Activated T-cell treated with anti-CD3 and anti-CD28 coated beads, Interleukin-2, amount 50 U/mL, for 4 hours (primary cell): Measurements from ENCODE around the gene TMUB1. TPM values are rescaled to one million over a fixed set of nuclear protein-coding genes. Genes with fewer than 3 reads are reported as not detected.
A peak's percentile ranks its signal among the peaks of the same experiment; 100 is the strongest.

Source experiments
- ATAC-seq, 2 donors: fragments of 200-7000 bp; cut with Tn5 transposase; one replicate each; pipeline ENCODE4 v1.10.0; 2021
- DNase-seq: peaks from one replicate; pipeline ENCODE4 v3.0.0-alpha.2; 2020
- H3K27me3 Mint-ChIP-seq: one replicate; pipeline ENCODE4 v1.8.0; 2021; ENCODE audit warnings: low read depth, mixed read lengths
- H3K36me3 Mint-ChIP-seq: one replicate; pipeline ENCODE4 v1.8.0; 2022; ENCODE audit warnings: mixed read lengths; ENCODE audit not compliant: insufficient read depth
- H3K4me1 Mint-ChIP-seq: one replicate; pipeline ENCODE4 v1.8.0; 2021; ENCODE audit warnings: low read depth, mixed read lengths
- H3K4me3 Mint-ChIP-seq: one replicate; pipeline ENCODE4 v1.8.0; 2021; ENCODE audit warnings: mild to moderate bottlenecking, moderate library complexity, mixed read lengths
- H3K9me3 Mint-ChIP-seq: one replicate; pipeline ENCODE4 v1.8.0; 2021; ENCODE audit warnings: mixed read lengths
- total RNA-seq, 3 donors: library from RNA; stranded (reverse); gene quantifications; one replicate each; pipeline ENCODE4 v1.2.1, GENCODE V29; 2021

TMUB1 gene
- total RNA-seq, 3 donors from 2014 or later = 70.3 to 85.3 (median 71.8) TPM

DNA sequence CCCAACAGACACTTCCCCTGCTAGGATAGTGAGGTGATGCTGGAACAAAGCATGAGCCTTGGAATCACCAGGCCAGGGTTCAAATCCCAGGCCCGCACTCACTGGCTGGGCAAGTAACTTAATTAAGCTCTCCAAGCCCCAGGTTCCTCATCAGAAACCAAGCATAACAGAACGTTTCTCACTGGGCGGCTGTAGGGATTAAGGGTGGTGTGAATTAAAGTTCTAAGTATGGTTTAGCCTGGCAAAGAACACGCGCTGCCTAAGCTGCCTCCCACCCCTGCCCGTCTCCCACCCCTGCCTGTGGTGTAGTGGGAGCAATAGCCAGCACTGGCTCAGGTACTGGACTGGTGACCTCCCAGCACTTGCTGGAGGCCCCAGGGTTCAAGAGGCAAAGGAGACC is 18.3 kb downstream of the TMUB1 start:
- H3K36me3 Mint-ChIP-seq = peaks cover 16% of the 10 kb centered on the region
- DNase-seq (no peak), ATAC-seq (no peak)
- no peaks in the 10 kb centered on the region for H3K27me3 Mint-ChIP-seq
- H3K4me3 Mint-ChIP-seq = no peak overlapping the region
- peaks cover 13% of the 10 kb centered on the region for H3K4me1 Mint-ChIP-seq
- no peaks in the 10 kb centered on the region for H3K9me3 Mint-ChIP-seq

DNA sequence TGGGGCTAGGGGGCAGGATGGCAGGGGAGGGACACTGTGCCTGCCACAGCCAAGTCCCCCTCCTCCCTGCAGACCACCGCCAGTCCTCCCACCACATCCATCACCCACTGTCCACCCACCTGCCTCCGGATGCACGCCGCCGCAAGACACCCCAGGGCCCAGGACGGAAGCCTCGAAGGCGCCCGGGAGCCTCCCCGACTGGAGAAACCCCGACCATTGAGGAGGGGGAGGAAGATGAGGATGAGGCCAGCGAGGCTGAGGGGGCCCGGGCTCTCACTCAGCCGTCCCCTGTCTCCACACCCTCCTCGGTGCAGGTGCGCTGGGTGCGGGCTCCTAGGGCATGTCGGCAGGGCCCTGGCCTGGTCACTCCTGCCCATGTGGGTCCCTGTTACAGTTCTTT is 18.8 kb downstream of the TMUB1 start:
- no peak for DNase-seq
- H3K36me3 Mint-ChIP-seq = peaks cover 16% of the 10 kb centered on the region
- H3K27me3 Mint-ChIP-seq = no peaks in the 10 kb centered on the region
- no peak overlapping the region for H3K4me3 Mint-ChIP-seq
- H3K4me1 Mint-ChIP-seq = peaks cover 13% of the 10 kb centered on the region
- no peak for ATAC-seq
- no peaks in the 10 kb centered on the region for H3K9me3 Mint-ChIP-seq

DNA sequence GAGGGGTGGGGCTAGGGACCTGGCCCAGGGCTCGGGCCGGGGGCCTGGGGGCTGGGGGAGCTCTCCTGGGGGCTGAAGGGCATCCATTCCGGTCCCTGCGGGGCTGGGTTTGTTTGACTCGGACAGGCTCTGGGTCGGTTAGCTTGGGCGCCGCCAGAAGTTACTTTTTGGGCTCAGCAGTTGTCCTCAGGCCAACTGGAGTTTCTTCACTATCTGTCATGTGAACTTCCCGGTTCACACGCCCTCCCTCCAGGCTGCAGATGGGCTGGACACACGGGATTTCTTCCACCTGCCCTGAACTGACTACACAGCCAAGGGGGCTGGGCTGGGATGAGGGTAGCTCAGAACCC is 20.1 kb downstream of the TMUB1 start:
- no peaks in the 10 kb centered on the region for H3K9me3 Mint-ChIP-seq
- H3K4me1 Mint-ChIP-seq = peaks cover 19% of the 10 kb centered on the region
- H3K27me3 Mint-ChIP-seq = no peaks in the 10 kb centered on the region
- peaks cover 12% of the 10 kb centered on the region for H3K36me3 Mint-ChIP-seq
- DNase-seq (no peak), ATAC-seq (no peak)
- H3K4me3 Mint-ChIP-seq = no peak overlapping the region

DNA sequence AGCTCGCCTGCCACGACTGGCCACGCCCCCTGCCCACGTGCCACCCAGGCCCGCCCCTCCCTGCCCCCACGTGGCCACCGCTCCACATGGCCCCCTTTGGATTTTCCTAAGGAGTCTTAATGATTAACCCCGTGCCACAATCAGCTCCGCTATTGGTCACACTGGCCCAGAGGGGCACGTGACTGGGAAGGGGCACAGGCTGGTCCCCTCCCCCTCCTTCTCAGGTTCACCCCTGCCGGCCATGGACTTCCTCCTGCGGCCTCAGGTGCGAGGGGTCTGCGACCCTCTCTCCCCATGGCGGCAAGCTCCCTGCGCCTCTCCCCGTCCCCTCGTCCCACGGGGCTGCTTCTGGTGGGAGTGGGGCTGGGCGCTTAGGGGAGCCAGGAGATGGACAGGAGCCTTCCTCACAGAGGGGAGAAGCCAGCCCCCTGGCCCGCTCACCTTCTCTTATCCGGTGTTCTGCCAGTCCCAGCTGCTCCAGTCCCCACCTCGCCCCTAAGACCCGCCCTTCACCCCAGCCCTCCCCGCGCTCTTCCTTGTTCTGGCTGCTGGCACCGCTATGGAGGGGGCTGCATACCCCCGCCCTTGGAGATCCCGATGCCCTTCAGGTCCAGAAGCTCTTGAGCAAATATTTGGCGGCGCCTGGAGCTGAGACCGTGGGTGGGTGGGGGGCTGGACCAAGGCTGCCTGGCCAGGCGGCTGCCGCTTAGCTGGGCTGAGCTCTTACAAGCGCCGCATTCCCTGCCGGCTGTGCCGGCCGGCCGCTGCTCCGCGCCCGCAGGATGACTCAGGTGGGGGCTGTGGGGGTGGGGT is 20.7 kb downstream of the TMUB1 start:
- Mint-ChIP-seq H3K27me3 (no peaks in the 10 kb centered on the region), H3K4me3 (no peak overlapping the region), H3K9me3 (no peaks in the 10 kb centered on the region), H3K36me3 (peaks cover 8% of the 10 kb centered on the region), H3K4me1 (peaks cover 20% of the 10 kb centered on the region)
- DNase-seq = no peak
- ATAC-seq = no peak

DNA sequence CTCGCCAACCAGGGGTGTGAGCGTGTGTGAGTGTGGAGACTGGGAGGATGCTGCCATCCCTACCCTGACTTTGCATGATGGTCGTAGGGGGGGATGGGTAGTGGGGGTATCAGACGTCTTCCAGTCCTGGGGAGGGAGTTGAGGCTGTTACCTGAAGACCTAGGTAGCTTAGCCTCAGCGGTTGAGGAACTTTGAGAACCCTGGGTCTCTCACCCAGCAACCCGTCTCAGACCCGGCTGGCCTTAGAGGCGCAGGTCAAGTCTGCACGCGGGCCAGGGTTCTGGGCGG is 21.2 kb downstream of the TMUB1 start:
- no peak for ATAC-seq
- Mint-ChIP-seq H3K36me3 (peaks cover 5% of the 10 kb centered on the region), H3K9me3 (no peaks in the 10 kb centered on the region), H3K4me3 (peak overlapping the region; percentile 92), H3K4me1 (peaks cover 26% of the 10 kb centered on the region), H3K27me3 (no peaks in the 10 kb centered on the region)
- DNase-seq = no peak

DNA sequence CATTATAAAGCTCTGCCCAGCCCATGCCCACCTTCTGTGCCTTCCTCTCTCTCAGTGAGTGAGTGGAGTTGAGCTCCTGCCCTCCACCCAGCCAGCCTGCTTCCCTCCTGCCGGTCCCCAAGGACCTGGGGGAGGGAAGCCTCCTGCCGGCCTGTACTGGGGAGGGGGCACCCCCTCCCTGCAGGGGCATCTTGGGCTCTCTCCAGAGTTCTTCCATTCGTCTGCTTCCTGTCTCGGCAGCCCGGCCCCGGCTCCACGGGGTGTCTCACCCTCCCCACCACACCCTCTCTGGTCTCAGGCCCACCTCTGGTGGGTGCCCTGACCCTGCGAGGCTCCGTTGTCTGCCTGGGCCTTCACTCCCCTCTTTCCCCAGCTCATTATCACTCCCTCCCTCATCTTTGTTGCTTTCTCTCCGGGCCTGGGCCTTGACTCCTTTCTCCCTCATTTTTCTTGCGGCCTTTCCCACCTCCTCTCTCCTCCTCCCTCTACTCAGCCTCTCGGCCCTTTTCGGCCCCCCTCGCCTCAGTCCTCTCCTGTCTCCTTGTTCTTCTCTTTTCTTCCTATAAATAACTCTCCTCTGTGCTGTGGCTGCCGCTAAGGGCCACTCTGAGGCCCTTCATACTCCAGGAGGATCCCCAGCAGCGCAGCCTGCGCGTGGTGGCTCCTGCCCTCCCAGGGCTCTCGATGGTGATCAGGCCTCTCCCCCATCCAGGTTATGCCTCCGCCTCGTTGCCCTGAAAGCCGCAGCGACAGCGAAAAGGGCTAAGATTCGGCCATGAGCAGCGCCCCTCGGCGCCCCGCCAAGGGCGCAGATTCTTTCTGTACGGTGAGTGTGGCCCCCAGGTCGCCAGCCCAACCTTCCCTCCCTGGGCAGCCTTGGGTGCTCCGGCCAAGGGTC is 21.8 kb downstream of the TMUB1 start:
- Mint-ChIP-seq H3K27me3 (no peaks in the 10 kb centered on the region), H3K9me3 (no peaks in the 10 kb centered on the region), H3K4me1 (peaks cover 31% of the 10 kb centered on the region), H3K36me3 (peaks cover 5% of the 10 kb centered on the region), H3K4me3 (peak overlapping the region; percentile 92)
- DNase-seq (no peak), ATAC-seq (no peak)

DNA sequence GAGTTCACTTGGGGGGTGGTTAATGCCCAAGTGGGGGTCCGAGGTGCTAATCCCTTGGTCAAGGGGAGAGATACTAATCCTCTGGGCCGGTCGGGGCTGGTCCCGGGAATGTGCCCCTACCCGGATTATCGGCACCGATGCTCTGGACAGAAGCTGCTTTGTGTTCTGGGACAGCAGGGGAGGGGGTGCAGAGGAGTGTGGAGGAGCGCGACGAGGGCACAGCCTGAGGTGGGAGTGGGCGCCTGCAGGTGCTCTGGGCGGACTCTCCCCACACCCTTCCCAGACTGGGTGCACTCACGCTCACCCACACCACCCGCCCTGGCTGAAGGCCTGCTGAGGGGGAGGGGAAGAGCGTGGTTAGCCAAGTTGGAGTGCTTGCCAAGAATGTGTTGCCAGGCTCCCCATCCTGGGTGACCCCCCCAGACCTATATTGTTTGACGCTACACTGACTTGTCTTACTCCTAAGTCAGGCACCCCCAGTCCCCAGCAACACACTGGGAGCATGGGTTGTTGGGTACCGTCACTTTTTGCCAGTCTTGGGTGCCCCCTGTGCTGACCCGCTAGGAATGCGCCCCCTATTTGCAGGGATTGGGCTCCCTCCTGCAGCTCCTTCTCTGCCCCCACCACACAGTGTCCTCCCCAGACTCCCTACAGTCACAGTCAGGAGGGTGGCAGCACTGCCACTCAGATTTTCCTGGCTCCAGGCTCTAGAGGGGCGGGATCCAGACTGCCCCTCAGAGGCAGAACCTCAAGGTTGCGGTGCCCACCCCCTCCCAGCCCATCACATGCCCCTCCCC is 22.7 kb downstream of the TMUB1 start:
- H3K4me3 Mint-ChIP-seq = peak overlapping the region; percentile 92
- no peaks in the 10 kb centered on the region for H3K27me3 Mint-ChIP-seq
- DNase-seq (no peak), ATAC-seq (no peak)
- peaks cover 32% of the 10 kb centered on the region for H3K4me1 Mint-ChIP-seq
- no peaks in the 10 kb centered on the region for H3K9me3 Mint-ChIP-seq
- peaks cover 4% of the 10 kb centered on the region for H3K36me3 Mint-ChIP-seq

DNA sequence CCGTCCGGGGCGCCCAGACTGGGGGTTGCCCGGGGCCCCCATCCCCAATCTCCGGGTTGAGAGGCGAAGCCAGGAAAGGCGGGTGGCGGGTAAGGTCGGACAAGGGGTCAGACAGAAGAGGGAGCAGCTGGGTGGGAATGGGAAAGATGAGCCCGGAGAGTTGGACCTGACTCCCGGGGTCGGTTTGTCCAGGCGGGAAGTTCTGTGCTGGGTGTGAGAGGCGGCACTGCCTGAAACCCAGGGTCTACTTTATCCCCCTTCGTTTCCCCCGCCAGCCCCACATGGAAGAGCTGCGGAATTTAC is 23.2 kb downstream of the TMUB1 start:
- DNase-seq (no peak), ATAC-seq (no peak)
- no peaks in the 10 kb centered on the region for H3K9me3 Mint-ChIP-seq
- no peaks in the 10 kb centered on the region for H3K27me3 Mint-ChIP-seq
- H3K4me1 Mint-ChIP-seq = peaks cover 32% of the 10 kb centered on the region
- H3K36me3 Mint-ChIP-seq = no peaks in the 10 kb centered on the region
- H3K4me3 Mint-ChIP-seq = peak overlapping the region; percentile 92

DNA sequence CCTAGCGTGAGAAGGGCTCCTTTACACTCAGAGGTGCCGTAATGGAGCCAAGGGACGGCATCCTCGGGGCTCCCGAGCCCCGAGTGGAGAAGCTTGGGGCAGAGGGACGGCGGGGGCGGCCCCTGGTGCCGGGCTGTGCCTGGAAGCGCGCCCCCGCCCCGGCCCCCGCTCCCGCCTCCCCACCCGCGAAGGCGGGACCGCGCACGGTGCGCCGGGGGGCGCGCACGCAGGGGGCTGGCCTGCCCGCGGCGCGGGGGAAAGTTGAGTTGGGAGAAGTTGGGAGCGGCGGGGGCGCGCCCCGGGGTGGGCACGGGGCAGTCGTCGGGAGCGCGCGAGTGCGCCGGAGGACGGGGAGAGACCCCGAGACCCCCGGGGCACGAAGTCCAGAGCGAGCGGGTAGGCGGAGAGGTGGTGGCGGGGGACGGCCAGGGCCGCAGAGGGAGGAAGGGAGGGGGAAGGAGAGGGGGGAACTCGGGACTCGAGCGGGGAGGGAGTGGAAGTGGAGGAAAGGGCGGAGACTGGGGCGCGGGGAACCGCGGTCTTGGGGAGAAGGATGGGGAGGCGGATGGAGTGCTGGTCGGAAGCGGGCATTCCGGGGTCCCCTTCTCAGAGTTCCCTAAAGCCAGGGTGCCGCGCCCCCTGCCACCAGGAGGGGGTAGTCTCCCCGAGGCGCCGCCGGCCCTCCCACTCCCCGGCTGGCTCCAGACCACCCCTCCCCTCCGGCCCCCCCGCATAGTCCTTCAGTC is 23.8 kb downstream of the TMUB1 start, which contains the start of gene SLC4A2:
TSS of gene SLC4A2 (plus strand) at position 223 of the 746 bp plus-strand sequence. CDS start 2,399 bp downstream, outside the sequence.
- peak; percentile 4 to 8 for ATAC-seq

DNA sequence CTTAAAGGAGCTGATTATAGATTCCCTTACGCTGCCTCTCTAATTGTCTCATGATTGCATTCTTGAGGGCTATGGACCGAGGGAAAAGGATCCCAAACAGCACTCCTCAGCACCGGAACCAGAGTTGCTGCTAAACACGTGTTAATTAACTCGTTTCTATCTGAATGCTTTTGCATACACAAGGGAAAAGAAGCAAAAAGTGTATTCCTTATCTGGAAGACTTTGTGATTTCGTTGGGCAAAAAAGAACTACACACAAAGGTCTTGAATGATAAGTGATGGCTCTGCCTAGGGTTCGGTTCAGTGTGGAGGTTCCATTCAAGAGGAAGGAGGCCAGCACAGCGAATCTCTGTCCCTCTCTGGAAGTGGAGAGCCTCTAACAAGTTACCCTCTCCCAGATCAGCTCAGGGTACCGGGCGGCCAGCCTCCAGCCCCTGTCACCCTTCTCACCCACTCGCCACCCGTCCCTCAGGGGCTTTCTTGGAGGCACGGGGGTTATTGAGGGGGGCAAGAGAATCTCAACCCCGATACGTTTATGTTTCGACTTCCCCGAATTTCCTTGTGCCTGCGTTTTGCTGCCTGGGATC is 24.4 kb downstream of the TMUB1 start:
- DNase-seq (no peak), ATAC-seq (no peak)
- Mint-ChIP-seq H3K9me3 (no peaks in the 10 kb centered on the region), H3K27me3 (no peaks in the 10 kb centered on the region), H3K4me3 (peak overlapping the region; percentile 92), H3K4me1 (peaks cover 32% of the 10 kb centered on the region), H3K36me3 (no peaks in the 10 kb centered on the region)

More for the DNA sequence above, 23.8 kb downstream of the TMUB1 start, which contains the start of gene SLC4A2:
- H3K36me3 Mint-ChIP-seq = no peaks in the 10 kb centered on the region
- peaks cover 32% of the 10 kb centered on the region for H3K4me1 Mint-ChIP-seq
- H3K4me3 Mint-ChIP-seq = peak within 1 kb of the TSS; percentile 92
- DNase-seq = peak; percentile 70
- H3K9me3 Mint-ChIP-seq = no peaks in the 10 kb centered on the region
- no peaks in the 10 kb centered on the region for H3K27me3 Mint-ChIP-seq

DNA sequence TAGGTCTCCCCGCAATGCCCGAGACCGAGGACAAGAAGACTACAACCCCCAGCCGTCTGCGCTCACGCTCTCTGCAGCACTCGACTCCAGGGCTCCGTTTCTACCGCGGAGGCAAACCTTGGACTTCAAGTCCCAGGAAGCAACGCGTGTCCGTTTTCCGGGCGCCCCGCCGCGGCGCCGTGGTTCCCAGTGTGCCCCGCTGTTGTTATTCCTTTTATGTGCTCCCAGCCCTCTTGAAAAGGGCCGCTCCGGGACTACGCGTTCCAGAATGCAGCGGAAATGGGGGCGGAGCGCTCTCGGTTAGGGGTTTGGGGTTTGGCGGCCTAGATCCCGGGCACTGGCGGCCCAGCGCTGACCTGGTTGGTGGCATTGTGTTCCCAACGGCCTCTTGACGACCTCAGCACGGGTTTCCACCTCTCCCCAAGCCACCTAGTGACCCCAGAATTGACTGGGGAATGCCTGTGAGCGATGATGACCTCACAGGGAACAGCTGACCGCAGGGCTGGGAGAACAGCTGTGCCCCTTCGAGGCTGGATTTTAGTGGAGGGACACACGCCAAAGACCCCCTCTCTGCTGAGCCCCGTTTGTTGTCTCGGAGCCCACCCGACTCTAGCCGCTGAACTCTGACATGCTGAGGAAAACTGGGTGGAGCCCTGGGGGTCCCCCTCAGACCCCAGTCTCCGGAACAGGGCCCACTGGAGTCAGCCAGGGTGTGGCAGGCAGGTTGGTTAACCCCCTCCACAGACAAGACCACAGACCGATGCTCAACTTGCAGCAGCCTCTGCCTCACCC is 25.1 kb downstream of the TMUB1 start:
- peaks cover 32% of the 10 kb centered on the region for H3K4me1 Mint-ChIP-seq
- H3K9me3 Mint-ChIP-seq = no peaks in the 10 kb centered on the region
- H3K27me3 Mint-ChIP-seq = no peaks in the 10 kb centered on the region
- H3K36me3 Mint-ChIP-seq = no peaks in the 10 kb centered on the region
- H3K4me3 Mint-ChIP-seq = peak overlapping the region; percentile 92
- ATAC-seq (peak; percentile 94 to 96), DNase-seq (peak; percentile 94)

DNA sequence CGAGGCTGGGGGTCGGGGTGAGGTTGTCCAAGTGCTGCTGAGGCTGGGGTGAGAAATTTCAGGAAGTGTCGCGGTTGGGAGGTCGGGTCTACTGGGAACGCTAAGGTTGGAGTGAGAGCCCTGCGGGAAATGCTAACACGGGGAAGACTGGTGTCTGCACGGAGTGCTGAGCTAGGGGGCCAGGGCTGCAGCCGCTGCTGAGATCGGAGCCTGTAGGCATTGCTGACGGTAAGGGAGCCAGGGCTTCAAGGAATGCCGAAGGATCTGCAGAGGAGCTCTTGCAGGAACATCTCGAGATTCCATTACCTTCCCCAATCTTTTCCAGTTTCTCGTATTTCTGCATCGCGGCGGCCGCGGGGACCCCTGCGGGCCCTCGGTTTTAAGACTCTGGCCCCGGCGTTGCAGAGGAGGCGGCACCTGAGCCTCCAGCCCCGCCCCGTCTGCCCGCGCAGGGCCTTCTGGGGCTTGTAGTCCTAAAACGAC is 25.7 kb downstream of the TMUB1 start, which contains the start of gene CDK5:
TSS of gene CDK5 (minus strand) at position 392 of the 483 bp plus-strand sequence. CDS start at position 343, 49 bp downstream.
- no peak for DNase-seq
- Mint-ChIP-seq H3K4me3 (peak within 1 kb of the TSS; percentile 92), H3K4me1 (peaks cover 34% of the 10 kb centered on the region), H3K9me3 (no peaks in the 10 kb centered on the region), H3K27me3 (no peaks in the 10 kb centered on the region), H3K36me3 (no peaks in the 10 kb centered on the region)
- ATAC-seq = peak; percentile 9
